SIG-M5 treated with dmso at 0.1 percent for 504 hours (cell line): ENCODE data around the gene CBX1.
"Not testable (repeated sequence)": the region's sequence is repeated elsewhere in the genome, so short reads cannot be mapped to it uniquely, and the experiment has no call there.

Source experiments
- DNase-seq: peaks from one replicate; lab custom pipeline; 2025; ENCODE audit not compliant: unreplicated experiment; lab: John Stamatoyannopoulos, UW

The CBX1 gene

DNA sequence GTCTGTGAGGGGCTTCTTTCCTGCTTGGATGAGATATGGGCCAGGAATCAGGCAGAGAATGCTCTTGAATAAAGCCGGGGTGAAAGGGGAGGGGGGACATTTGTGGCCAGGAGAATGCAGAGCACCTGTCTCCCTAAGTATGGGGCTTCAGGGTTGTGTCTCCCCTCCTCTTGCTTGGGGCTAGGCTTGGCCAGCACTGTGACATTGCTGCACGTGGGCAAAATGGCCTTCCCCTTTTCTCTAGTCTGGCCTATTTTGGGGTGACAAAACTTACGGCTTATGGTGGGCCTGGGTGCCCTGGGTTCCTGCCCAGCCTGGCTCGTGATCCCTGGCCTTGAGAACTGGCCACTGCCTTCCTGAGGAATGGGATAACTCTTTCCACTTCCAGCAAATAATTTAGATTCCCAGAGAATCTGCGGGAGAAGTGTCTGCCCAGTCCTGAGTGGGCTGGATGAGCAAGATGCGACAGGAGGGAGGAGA is 47.5 kb downstream of the CBX1 start:
- no peak for DNase-seq

DNA sequence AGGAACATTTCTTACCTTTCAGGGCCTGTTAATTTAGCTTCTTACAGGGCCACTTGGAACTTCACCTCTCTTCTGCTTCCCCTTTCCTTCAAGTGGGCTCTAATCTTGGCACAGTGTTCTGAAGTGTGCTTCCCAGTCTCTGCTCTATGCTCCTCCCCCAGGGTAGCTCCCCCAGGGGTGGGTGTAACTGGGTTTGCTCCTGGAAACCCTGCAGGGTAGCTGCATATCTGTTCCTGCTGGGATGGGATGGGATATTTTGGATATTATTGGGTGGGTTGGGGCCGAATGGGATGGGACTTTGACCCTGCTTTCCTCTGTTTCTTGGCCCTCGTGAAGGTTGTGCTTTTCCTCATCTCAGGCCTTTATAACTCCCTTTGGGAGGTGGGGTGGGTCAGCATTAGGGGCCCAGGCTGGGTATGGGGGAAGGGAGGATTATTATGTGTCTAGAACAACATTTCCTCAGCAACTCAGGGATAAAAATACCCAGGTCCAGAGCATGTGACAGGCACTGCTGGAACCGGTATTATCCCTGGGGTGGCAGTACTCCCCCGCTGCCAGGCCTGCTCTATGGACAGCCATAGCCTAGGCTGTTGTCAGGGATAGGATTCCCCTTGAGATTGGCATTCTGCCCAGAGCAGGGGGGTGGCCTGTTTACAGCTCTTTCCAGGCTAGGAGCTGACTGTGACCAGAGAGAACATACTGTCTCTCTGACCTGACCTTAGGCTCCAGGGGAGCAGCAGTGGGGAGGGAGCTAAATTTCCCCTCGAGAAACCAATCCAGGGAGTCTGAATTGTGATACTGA is 48.1 kb downstream of the CBX1 start:
- peak; percentile 18 for DNase-seq

DNA sequence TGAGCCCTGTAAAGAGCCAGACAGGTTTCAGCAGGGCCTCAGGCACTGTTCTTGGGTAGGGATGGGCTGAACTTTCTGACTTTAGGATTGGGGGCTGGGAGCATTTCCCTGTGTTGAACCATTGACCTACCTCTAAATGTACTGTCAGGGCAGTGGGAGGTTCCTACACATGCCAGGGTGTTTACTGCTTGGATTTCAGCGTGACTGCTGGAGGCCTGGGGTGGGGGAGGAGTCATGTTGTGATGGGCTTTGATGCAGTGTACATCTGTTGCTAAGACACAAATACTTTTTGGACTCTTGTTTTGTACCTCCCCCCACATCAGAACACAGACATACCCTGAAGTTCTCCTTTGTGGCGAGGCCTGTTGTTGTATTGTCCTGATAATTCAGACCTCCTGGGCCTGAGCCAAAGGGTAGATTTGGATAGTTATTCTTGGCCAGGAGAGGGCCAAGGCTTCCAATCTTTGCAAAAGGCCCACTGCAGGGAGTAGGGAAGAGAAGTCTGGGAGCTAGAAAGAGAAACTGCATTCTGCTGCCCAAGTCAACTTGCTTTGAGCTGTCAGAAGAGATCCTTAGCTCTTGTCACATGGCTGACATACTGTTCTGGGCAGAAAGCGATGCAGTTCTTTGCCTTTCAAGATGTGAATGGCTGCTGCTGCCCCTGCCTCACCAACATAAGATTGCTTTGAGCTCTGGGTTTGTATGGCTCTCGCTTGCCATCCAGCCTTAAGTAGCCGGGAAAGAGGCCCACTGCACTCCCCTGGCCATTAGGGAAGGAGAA is 49.4 kb downstream of the CBX1 start:
- peak; percentile 38 for DNase-seq

DNA sequence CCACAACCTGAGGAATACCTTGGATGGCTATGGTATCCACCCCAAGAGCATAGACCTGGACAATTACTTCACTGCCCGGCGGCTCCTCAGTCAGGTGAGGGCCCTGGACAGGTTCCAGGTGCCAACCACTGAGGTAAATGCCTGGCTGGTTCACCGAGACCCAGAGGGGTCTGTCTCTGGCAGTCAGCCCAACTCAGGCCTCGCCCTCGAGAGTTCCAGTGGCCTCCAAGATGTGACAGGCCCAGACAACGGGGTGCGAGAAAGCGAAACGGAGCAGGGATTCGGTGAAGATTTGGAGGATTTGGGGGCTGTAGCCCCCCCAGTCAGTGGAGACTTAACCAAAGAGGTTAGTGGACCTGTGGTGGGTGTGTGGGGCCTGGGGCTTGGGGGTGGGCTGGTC is 50.0 kb downstream of the CBX1 start:
- DNase-seq = no peak

DNA sequence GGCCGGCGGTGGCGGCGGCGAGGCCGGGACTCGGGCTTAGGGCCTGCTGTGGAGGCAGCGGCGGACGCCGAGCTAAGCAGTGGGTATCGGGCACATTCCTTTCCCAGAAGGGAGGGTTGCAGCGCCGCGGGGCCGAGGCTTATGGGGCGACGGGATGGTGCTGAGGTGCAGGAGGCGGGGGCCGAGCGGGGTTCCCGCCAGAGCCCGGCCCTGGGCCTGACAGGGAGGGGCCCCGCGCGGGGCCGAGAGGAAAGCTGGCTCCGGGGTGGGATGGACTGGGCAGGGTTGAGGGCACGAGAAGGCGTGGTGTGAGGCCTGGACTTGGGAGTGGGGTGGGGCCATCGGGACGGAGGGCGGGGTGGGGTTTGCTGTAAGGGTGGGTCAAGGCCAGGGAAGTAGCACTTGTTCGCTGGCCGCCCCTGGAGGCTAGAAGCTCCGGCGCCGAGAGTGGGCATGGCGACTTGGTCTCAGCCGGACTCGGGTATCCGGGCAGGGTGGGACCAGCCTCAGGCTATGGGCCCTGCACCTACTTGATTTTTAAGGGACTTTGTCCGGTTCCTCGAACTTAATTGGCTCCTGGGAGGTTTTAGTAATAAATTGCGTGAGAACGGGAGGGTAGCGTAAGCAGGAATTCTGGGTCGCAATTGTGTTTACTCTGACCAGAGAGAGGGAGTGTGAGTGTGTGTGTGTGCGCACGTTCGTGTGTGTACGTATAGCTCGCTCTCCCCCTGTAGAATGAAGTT is 52.7 kb downstream of the CBX1 start:
- peak; percentile 84 for DNase-seq

DNA sequence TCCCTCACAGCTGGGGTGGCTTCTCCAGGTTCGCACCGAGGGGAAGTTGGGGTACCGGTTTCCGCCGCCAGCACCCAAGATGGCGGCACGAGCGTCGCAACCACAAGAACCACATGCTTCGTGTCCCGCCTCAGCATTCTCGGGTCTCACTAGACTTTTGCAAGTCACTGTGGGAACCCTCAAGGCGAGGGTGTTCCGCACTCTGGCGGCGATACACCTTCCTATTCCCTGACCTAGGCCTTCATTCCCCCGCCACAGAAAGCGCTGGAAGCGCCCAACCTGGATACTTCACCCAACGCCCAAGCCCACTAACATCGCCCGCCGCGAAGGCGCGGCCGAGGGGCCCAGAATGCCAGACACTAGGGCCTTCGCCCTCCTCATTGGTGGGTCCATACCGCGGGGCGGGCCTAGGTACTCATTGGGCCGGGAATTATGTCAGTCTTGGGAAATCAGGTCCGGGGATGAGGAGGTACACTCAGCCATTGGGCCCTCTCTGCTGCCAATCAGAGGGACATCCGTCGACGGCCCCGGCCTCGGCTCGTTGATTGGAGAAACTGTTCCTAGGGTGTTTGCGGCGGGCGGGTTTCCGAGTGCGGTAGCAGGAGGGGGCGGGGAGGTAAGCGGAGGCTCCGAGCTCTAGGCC is 53.4 kb downstream of the CBX1 start, which contains the start of gene NFE2L1:
Gene NFE2L1, plus strand, starts transcription at position 619 of the 643 bp plus-strand sequence. CDS start 2,760 bp downstream, outside the sequence.
- peak; percentile 100 for DNase-seq

DNA sequence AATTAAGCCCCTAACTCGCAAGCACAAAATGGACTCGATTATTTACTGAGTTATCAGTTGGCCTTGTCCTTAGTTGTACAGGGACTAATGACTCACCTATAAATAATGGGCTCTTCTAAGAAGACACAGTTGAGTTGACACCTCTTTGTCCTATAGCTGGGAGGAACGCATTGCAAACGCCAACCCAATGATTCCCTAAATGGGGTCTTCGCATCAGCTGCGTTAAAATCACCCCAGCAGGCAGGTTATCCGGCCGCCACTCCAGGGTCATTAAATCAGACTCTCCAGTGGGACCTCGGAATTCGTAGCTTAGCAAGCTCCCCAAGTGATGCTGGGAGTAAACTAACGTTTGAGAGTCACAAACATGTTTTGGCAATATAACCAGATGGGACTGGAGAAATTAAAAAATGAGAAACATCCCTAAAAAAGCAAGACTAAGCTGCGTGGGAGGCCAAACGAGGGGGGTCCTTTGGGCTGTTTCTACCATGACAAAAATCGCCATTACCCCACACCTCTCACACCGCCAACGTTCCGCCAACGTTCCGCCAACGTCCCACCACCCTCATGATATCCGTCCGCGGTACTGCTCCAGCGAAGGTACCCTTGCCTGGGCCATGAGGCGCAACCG is 54.1 kb downstream of the CBX1 start:
- DNase-seq = no peak

DNA sequence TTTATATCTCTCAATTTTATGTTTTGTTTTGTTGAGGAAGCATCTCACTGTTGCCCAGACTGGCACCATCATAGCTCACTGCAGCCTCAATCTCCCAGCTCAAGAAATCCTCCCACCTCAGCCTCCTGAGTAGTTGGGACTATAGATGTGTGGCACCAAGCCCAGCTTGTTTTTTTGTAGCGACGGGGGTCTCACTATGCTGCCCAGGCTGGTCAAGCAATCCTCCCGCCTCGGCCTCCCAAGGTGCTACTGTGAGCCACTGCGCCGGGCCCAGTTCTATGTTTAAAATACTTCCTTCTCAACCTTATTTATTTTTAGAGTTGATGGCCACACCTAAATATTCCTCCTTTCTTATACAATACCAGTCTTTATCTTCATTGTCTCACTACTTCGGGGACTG is 55.0 kb downstream of the CBX1 start:
- no peak for DNase-seq

DNA sequence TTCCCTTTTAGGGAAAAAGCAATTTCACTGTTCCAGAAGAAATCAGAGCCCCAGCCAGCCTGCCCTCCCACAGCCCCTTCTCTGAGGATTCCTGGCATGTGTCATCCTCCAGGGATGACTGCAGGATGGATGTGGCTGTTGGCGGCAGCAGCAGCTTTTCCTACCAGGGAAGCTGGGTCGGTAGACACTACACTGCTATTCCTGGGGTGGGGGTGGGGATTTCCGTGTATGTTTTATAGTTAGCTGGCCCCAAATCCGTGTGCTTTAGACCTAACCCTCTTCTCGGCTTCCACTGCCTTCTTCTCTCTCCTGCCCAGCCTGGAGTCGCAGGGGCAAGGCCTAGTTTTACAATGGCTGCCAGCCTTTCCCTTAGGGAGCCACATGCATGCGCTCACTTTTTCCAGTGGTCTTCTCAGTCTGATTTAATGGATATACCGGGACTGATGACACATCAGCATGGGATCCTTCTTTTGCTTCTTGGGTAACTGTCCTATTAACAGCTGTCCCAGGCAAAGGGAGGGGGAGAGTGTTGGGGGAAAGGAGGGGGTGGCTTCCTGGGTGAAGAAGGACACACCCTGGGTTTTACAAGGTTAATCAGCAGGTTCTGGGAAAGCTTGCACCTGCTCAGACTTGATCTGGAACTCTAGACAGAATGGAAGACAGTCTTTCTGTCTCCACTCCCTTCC is 55.8 kb downstream of the CBX1 start:
- no peak for DNase-seq

DNA sequence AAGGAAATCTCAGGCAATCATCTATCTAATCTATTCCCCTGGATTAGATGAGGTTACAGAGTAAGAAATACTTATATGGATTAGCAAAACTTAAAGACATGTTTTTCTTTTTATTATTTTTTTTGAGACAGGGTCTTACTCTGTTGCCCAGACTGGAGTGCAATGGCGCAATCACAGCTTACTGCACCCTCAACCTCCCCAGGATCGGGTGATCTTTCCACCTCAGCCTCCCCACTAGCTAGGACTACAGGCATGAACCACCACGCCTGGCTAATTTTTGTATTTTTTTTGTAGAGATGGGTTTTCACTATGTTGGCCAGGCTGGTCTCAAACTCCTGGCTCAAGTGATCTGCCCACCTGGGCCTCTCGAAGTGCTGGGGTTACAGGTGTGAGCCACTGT is 56.4 kb downstream of the CBX1 start:
- DNase-seq = no peak

DNA sequence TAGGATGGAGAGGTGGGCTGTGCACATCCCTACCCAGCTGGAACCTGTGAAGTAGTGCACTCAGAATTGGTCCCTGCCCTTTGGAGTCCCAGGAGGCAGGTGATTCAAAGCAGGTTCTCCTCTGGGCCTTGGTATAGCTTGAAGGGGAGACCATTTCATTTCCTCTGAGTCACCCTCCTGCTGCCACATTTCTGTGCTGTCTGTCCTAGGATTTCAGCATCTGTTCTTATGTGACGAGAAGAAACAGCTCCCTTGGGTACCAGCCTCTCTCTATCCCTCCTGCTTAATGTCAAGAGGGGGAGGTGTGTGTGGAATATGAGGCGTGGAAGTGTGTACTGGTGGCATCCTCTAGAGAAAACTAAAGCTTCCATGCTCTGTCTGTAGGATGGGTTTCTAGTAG is 58.1 kb downstream of the CBX1 start:
- DNase-seq = no peak

DNA sequence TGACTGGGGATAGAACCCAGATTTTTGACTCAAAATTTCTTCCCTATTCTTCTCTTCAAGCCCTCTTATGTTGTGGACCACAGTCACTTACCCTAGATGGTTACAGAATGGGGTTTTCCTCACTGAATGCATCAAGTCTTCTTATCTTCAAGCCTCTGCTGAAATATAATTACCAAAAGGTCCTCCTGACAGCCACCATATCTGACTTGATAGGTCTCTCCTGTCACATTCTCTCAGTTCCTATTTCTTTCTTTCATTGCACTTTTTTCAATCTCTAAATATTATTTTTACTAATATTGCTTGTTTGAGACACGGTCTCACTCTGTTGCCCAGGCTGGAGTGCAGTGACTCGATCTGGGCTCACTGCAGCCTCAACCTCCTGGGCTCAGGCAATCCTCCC is 62.6 kb downstream of the CBX1 start:
- no peak for DNase-seq

DNA sequence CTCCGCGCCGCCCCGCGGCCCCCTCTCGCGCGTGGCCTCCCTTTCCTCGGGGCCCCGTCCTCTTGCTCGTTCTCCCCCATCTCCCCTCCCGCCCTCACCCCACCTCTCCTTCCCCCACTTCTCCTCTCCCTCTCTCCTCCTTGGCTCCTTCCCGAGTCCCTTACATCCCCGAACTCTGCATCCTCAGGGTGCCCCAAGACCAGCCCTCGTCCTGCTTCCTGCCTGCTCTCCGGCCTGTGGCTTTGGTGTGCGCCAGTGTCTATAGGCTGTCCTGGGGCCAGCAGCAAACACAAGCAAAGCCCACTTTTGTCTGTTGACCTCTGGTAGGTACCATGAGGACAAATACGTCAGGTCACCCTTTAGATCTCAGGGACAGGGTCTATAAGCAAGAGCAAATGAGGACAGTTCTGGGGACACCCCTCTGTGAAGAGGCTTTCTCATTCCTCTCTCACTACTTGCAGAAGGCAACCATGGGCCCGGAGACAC is 63.4 kb downstream of the CBX1 start:
- no peak for DNase-seq

DNA sequence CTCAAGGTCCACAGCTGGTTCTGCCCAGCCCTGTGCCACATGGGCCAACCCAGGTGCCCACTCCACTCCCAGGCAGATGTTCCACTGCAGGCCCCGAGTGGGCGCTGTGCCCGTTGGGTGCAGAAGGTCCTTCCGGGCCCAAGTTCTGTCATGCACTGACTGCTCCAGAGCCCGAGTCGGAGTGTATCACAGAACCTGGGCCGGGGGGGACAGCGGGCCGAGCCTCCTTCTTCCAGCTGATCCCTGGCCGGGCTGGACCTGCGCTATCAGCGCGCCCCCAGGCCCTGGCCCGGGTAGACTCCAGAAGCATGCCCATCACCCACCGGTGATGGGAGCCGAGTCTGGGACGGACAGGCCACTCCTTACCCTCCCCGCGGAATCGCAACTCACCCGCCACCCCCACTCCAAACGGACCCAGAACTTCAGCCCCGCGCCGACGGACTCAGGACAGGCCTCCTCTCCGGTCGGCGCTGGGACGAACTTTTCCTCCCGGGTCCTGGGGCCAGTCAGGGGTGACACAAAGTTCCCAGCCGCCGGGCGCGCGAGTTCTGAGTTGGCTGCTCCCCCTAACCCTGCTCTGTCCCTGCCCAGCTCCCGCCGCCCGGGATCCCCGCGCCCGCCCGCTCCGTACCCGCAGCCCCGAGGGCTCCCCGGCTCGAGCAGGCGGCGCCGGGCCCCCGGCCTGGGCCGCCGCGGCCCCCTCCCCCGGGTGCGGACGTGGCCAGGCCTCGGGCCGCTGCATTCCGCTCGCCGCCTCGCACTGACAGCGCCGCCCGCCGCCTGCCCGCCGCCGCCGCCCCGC is 64.0 kb downstream of the CBX1 start, which contains the start of gene COPZ2:
Gene COPZ2, minus strand, starts transcription at position 762 of the 802 bp plus-strand sequence. Its CDS starts 20 bp downstream, at position 742.
- peak; percentile 45 for DNase-seq

DNA sequence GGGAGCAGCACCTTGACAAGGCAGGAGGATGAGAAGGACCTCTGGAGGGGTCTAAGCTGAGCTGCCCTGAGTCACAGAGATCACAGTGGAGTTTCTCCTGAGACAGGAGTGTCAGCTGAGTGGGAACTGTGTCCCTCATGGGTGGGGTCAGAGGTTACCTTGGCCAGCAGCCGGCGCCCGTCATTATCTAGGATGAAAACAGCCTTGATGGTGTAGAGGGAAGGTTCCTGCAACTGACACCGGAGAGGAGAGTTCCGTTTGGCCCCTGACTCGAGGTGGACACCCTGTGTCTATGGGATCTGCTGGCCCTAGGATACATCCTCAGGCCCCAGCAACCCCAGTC is 64.6 kb downstream of the CBX1 start:
- no peak for DNase-seq

DNA sequence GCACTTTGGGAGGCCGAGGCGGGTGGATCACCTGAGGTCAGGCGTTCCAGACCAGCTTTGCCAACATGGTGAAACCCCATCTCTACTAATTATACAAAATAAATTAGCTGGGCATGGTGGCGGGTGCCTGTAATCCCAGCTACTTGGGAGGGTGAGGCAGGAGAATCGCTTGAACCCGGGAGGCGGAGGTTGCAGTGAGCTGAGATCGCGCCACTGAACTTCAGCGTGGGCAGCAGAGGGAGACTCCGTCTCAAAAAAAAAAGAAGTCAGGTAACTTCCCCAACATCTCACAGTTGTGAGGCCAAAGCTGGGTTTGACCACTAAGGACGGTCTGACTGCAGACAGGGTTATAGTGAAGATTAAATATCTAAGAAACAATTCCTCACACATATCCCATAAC is 66.5 kb downstream of the CBX1 start:
- DNase-seq = not testable (repeated sequence)

DNA sequence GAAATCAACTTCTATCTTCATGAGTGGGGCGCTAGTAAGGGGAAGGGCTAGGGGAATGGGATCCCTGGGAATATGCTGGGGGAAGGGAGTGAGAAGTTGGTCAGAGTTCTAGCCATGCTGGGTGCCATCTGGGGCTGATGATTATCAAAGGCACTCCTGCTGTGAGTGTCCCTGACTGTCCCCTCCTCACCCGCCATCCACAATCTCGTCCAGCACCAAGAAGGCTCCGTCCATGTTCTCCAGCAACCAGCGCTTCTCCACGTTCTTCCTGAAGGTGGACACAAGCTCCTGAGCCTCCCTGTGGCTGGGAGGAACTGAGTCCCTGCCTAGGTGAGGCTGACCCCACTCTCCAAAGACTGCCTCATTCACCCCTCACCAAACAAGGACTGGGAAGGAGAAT is 69.3 kb downstream of the CBX1 start:
- DNase-seq = no peak

DNA sequence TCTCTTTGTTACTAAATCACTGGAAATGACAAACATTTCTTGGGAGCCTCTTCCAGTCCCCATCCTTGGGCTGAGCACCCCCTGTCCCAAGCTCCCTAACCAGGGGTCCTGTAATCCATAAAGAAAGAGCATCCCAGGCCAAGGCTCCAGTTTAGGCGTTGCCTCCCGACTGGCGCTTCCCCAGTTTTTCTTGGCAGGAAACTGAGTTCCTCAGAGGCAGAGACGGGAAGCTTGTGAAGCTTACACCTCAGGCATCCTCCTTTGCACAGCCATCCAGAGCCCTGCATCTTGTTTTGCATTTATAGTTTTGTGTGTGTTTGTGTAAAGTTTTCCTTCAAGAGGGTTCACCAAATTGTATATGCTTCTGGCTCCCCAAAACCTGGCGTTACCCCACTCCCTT is 70.7 kb downstream of the CBX1 start:
- DNase-seq = no peak

DNA sequence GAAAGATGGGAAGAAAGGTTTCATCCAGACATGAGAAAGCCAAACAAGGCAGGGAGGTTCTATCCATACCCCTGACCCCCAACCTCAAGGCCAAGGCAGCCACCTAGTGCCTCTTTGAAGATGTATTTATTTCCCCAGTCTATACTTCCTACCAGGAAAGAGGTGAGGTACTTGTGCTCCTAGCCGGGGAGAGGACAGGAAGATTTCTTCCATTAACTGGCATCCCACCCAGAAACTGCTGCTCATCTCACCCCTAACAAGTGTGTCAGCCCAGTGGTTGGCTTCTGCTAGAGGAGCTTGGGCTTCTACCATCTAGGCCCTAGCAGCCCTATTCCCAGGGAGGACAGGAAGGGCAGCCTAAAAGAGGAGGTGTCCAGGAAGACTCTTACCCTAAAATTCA is 72.5 kb downstream of the CBX1 start:
- no peak for DNase-seq
